GM10266 (cell line): ENCODE measurements around the gene NEMP1.

ENCODE experiments used
- DNase-seq: peaks from one replicate; pipeline ENCODE4 v3.0.0; 2012; ENCODE audit errors: extremely low spot score
- TF ChIP-seq, protein P1 (sequence below): IDR thresholded peaks from 2 replicates; pipeline ENCODE4 v1.5.1; 2012; ENCODE audit warnings: mild to moderate bottlenecking, low read depth; ENCODE audit not compliant: control insufficient read depth, insufficient read depth; ENCODE audit errors: missing control alignments

NEMP1 gene

GRCh38 chr12:57104292-57104910 is 25.8 kb upstream of the NEMP1 start:
- DNase-seq: no peak
- TF ChIP-seq, protein P1, sequence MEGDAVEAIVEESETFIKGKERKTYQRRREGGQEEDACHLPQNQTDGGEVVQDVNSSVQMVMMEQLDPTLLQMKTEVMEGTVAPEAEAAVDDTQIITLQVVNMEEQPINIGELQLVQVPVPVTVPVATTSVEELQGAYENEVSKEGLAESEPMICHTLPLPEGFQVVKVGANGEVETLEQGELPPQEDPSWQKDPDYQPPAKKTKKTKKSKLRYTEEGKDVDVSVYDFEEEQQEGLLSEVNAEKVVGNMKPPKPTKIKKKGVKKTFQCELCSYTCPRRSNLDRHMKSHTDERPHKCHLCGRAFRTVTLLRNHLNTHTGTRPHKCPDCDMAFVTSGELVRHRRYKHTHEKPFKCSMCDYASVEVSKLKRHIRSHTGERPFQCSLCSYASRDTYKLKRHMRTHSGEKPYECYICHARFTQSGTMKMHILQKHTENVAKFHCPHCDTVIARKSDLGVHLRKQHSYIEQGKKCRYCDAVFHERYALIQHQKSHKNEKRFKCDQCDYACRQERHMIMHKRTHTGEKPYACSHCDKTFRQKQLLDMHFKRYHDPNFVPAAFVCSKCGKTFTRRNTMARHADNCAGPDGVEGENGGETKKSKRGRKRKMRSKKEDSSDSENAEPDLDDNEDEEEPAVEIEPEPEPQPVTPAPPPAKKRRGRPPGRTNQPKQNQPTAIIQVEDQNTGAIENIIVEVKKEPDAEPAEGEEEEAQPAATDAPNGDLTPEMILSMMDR: no peak

GRCh38 chr12:57103856-57104255 is 25.3 kb upstream of the NEMP1 start:
- no peak for DNase-seq
- TF ChIP-seq, protein P1: no peak

DNA sequence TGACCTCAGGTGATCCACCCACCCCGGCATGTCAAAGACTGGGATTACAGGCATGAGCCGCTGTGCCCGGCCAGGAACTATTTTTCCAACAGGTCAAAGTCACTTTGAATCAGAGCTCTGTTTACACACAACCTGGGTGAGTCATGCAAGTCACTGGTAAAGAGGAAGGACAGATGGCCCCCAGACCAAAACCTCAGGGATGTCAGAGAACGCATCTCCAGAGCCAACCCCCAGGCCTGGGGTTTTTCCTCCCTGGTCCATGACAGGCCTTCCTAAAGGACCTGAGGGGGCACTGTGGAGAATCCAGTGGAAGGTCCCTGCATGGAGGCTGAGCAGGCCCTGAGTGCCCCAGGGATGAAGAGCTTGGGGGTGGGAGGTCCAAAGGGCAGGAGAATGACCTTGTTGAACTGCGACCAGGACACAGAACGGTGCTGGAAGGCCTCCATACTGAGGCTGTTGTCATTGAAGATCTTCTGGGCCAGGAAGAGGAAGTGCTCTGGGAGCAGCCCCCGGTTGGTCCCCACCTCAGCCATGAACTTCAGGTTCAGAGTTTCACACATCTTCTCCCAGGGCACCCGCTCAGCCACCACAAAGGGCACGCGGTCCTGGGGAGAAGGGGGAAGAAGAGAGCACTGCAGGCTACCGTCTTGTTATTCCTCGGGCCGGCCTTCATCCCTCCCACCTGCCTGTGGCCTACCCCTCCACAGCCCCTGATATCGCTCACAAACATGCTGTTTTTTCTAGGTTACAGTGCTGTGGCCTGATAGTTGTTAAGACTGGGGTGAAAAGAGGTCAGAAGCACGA is 23.5 kb upstream of the NEMP1 start:
- no peak for DNase-seq
- TF ChIP-seq, protein P1: no peak

DNA sequence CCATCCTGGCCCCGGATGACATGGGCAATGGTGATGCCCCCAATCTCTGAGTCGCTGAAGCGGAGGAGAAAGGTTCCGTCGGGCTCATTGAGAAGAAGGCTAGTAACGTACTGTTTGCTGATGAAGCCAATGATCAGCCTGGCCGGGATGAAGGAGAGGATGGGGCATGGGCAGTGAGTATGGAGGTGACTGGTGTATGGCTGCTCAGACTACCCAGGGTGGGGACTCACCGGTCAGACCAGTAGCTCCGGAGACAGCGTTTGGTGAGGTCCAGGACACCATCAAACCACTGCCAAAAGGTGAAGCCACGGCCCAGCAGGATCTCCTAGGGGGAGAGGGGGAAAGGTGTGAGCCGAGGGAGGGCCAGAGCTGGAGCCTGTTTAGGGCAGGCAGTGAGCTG is 21.2 kb upstream of the NEMP1 start:
- TF ChIP-seq, protein P1: no peak
- no peak for DNase-seq

- TF ChIP-seq, protein P1: no peak
- DNase-seq: no peak
Measured at GRCh38 chr12:57099047-57099714, 20.6 kb upstream of the NEMP1 start.

- TF ChIP-seq, protein P1: no peak
- no peak for DNase-seq
Measured at GRCh38 chr12:57098546-57098945, 20.0 kb upstream of the NEMP1 start.

DNA sequence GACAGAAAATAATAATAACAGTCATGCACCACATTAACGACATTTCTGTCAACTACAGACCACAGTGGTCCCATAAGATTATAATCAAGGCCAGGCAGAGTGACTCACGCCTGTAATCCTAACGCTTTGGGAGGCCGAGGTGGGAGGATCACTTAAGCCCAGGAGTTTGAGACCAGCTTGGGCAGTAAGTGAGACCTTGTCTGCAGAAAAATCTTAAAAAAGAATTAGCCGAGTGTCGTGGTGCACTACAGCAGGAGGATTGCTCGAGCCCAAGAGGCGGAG is 18.9 kb upstream of the NEMP1 start:
- TF ChIP-seq, protein P1: no peak
- DNase-seq: no peak
